ENCODE measurements around the gene MAGI1.
"Not testable (repeated sequence)": the region's sequence is repeated elsewhere in the genome, so short reads cannot be mapped to it uniquely, and the experiment has no call there.

Gene MAGI1

GRCh38 chr3:65886391-65886790 lies 152.3 kb downstream of the MAGI1 start:
- DNase-seq, result no peak
- intact Hi-C loops (cut with DNase I), result no loop called here

DNA sequence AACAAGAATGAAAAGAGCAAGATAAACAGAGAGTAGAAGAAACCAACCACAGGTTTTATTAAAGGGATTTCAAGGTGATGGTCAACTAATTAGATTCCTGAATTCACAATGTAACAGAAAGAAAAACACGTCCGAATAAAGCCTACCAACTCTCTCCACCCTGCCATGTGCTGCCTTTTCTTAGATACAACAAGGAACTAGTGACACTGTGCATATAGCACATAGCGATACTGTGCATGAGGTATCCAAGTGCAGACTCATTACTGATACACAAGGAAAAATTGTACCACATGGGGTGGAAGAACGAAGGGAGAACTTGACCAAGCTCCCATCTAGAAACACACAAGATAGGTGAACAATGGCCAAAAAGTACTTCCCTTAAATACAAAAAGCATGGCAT lies 154.6 kb downstream of the MAGI1 start:
- intact Hi-C loops (cut with DNase I), result no loop called here
- DNase-seq, result no peak

- no peak for DNase-seq
- intact Hi-C loops (cut with DNase I), result no loop called here
These were observed 155.1 kb downstream of the MAGI1 start for GRCh38 chr3:65883613-65884012.

DNA sequence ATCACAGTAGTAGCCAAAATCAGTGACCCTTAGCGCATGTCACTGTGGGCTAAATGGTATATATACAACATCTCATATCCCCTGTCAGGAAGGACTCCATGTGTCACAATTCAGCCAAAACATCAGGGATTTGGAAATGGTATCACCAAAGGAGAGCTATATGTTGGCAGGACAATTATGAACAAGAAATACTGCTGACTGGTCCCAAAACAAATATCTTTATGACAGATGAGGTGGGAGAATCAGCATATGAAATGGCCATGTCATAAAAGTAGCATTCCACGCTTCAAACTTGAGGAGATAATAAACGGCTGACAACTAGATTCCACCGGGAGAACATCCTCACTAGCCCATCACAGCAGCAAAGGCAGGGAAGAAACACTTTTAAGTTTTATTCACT lies 158.4 kb downstream of the MAGI1 start:
- DNase-seq, result no peak
- intact Hi-C loops (cut with DNase I), result no loop called here

GRCh38 chr3:65879372-65879771 lies 159.3 kb downstream of the MAGI1 start:
- no peak for DNase-seq
- intact Hi-C loops (cut with DNase I), result no loop called here

GRCh38 chr3:65878831-65879230 lies 159.9 kb downstream of the MAGI1 start:
- intact Hi-C loops (cut with DNase I), result no loop called here

DNA sequence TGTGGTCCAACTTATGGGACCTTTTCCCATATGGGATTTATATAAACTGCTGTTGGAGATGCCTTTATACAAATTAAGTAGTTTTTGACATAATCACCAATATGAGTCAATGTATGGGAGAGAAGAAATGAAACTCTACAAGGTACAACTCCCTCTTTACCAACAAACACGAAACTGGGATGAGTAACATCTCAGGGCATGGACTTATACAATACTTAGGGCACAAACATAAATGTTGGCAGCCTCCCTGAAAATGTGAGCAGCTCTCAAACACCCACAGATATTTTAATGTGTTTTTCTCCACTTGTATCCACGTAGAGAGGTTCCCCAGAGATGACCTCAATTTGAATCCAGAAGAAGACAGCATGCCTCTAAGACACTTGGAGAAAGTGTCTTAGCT lies 161.6 kb downstream of the MAGI1 start:
- DNase-seq, result no peak
- intact Hi-C loops (cut with DNase I), result no loop called here

More at GRCh38 chr3:65878831-65879230, 159.9 kb downstream of the MAGI1 start:
- DNase-seq, result no peak

- intact Hi-C loops (cut with DNase I), result no loop called here
- DNase-seq, result no peak
These were observed 162.7 kb downstream of the MAGI1 start for GRCh38 chr3:65876028-65876420.

DNA sequence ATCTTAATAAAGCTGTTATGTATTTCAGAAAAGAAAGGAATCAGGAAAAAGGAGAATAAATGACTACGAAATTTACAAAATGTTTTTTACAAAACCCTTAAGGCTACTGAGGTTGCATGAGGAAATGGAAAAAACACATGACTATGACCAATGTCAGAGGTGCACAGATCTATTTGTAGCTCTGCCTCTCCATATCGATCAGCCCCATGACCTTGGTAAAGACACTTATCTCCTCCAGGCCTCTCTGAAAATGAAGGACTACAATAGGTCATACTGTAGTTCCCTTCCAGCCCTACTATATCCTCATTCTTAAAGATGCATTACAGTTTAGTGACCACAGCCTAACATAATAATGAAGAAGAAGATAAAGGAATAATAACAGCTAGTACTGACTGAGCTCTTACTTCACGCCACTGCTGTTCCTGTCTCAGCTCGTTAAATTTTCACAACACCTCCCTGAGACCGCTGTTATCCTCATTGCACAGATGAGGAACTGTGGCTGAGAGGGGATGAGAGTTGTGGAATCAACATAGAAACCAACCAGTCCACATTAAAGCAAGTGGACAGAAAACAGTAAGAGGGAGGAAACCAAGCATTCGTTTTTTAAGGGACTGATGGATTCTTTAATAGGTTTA lies 163.2 kb downstream of the MAGI1 start:
- no peak for DNase-seq
- intact Hi-C loops (cut with DNase I), result no loop called here

- intact Hi-C loops (cut with DNase I), result no loop called here
- DNase-seq, result no peak
These were observed 164.8 kb downstream of the MAGI1 start for GRCh38 chr3:65873869-65874268.

- DNase-seq, result no peak
- intact Hi-C loops (cut with DNase I), result no loop called here
These were observed 165.7 kb downstream of the MAGI1 start for GRCh38 chr3:65873028-65873427.

DNA sequence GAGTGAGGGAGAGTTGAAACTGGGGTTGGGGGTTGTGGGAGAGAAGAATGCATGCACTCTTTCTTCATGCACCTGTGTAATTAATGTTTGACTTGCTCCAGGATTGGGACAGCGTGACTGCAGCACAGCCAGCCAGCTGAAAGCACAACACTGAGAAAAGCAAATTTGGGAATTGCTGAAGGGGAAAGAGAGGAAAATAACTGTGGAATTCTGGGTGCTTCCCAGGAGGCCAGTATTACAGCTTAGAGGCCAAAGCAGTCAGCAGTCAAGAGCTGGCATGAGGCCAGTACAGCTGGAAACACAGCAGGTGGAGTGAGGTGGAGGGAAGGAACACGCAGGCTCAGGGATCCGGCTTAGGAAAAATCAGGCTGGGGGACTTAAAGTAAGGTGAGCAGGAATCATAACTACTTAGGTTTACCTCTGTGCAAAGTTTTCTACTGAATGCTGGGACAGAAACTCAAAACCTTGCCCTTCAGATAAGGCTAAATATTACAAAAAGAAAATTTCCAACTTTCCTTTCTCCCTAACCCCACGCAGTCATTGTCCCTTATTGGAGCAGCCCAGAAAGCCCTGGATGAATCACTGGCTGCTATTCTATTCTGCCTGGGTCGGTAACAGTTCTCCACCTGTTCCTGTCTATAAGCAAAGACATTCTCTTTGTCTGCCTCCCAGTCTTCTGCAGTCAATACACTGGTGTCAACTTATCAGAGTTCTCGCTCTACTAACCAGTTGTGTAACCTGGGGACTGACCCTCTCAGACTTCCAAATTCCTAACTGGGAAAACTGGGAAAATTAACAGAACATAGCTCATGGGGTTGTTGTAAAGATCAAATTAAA lies 167.2 kb downstream of the MAGI1 start:
- peak in 3 of 10 donors; percentile 11 to 18 (median 11) for DNase-seq

GRCh38 chr3:65869798-65870197 lies 168.9 kb downstream of the MAGI1 start:
- intact Hi-C loops (cut with DNase I), result no loop called here
- no peak for DNase-seq

More for the DNA sequence above, 167.2 kb downstream of the MAGI1 start:
- intact Hi-C loops (cut with DNase I), result no loop called here

DNA sequence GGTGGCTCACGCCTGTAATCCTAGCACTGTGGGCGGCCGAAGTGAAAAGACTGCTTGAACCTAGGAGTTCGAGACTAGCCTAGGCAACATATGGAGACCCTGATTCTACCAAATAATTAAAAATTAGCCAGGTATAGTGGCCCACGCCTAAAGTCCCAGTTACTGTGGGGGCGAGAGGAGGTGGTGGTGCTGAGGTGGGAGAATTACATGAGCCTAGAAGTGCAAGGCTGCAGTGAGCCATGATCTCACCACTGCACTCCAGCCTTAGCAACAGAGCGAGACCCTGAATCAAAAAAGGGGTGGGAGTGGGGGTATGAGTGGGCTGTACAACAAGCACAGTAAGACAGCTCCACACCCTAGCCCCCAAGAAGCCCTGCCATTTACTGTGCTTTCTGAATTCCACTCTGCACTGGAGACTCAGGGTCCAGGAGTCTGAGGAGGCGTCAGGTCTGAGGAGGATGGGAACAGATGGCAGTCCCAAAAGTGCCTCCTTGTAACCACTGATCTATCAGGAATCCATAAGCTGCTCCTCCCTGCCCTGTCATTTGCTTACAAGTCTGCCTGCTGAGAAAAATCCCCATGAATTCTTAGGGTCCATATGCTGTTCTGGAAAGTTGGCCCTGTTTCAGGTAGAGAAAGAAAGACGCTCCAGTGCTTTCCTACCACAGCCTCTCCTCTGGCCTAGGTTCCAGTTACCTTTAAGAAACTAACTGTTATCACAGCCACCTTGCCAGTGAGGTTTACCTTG lies 171.1 kb downstream of the MAGI1 start:
- intact Hi-C loops (cut with DNase I), result no loop called here

GRCh38 chr3:65864357-65864904 lies 174.3 kb downstream of the MAGI1 start:
- no peak for DNase-seq
- intact Hi-C loops (cut with DNase I), result no loop called here

More for the DNA sequence above, 171.1 kb downstream of the MAGI1 start:
- no peak for DNase-seq

- intact Hi-C loops (cut with DNase I), result no loop called here
- DNase-seq, result no peak
These were observed 177.0 kb downstream of the MAGI1 start for GRCh38 chr3:65861718-65862117.

DNA sequence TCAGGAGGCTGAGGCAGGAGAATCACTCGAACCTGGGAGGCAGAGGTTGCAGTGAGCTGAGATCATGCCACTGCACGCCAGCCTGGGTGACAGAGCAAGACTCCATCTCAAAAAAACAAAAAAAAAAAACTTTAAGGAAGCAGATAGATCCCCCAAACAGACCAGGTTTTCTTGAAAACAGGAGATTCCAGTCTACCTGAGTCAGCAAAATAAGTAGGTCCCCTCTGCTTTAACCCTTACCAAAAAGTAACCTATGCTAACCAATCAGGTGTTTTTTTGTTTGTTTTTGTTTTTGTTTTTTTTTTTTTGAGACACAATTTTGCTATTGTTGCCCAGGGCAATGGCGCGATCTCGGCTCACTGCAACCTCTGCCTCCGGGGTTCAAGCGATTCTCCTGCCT lies 179.1 kb downstream of the MAGI1 start:
- intact Hi-C loops (cut with DNase I); DNase-seq: not testable (repeated sequence)

GRCh38 chr3:65858749-65859148 lies 180.0 kb downstream of the MAGI1 start:
- intact Hi-C loops (cut with DNase I), result no loop called here
- DNase-seq, result no peak

DNA sequence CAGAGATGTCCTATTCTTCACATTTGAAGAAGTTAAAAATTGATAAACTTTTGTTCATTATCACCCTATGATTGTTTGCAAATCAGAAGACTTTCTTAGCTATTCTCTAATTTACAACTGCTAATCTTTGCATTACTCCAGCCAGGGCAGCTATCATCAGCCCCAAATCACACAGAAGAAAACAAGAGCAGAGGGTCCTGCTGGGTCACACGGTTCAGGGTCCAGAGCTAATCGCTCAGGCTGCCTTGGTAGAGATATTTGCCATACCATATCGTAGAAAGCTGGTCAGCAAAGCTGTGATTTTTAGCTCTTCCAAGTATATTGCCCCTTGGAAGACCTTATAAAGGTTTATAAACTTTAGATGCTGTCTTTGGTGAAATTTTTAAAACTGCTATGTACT lies 181.4 kb downstream of the MAGI1 start:
- intact Hi-C loops (cut with DNase I), result no loop called here
- no peak for DNase-seq

- DNase-seq, result no peak
These were observed 181.8 kb downstream of the MAGI1 start for GRCh38 chr3:65856907-65857306.

More at GRCh38 chr3:65856907-65857306, 181.8 kb downstream of the MAGI1 start:
- intact Hi-C loops (cut with DNase I), result no loop called here

Data from posterior cingulate gyrus (tissue), 11 donors.